Activated T-cell treated with anti-CD3 and anti-CD28 coated beads, Interleukin-2, amount 50 U/mL, for 24 hours (primary cell): Measurements from ENCODE around the gene CRISPLD2.
"Not testable (repeated sequence)": the region's sequence is repeated elsewhere in the genome, so short reads cannot be mapped to it uniquely, and the experiment has no call there.

Experiments used
- DNase-seq: peaks from one replicate; pipeline ENCODE4 v3.0.0-alpha.2; 2020
- H3K27ac Mint-ChIP-seq: 2 replicates; pipeline ENCODE4 v1.8.0; 2020; ENCODE audit warnings: mild to moderate bottlenecking, mixed read lengths
- H3K27me3 Mint-ChIP-seq: 2 replicates; pipeline ENCODE4 v1.8.0; 2020; ENCODE audit warnings: mixed read lengths
- H3K36me3 Mint-ChIP-seq: 2 replicates; pipeline ENCODE4 v1.8.0; 2020; ENCODE audit warnings: low read depth, mixed read lengths
- H3K4me1 Mint-ChIP-seq: 2 replicates; pipeline ENCODE4 v1.8.0; 2020; ENCODE audit warnings: low read depth, mixed read lengths
- H3K4me3 Mint-ChIP-seq: 2 replicates; pipeline ENCODE4 v1.8.0; 2020; ENCODE audit warnings: mild to moderate bottlenecking, moderate library complexity, mixed read lengths
- H3K9me3 Mint-ChIP-seq: 2 replicates; pipeline ENCODE4 v1.8.0; 2020; ENCODE audit warnings: mixed read lengths

CRISPLD2 gene

GRCh38 chr16:84847564-84848355 is 28.0 kb downstream of the CRISPLD2 start:
- Mint-ChIP-seq H3K4me1 (no peaks in the 10 kb centered on the region), H3K36me3 (no peaks in the 10 kb centered on the region), H3K27me3 (peaks cover 16% of the 10 kb centered on the region), H3K4me3 (no peak overlapping the region), H3K9me3 (no peaks in the 10 kb centered on the region), H3K27ac (no peak overlapping the region)
- DNase-seq: no peak

GRCh38 chr16:84848986-84849634 is 29.3 kb downstream of the CRISPLD2 start:
- H3K27me3 Mint-ChIP-seq: peaks cover 4% of the 10 kb centered on the region
- H3K9me3 Mint-ChIP-seq: no peaks in the 10 kb centered on the region

GRCh38 chr16:84849751-84850150 is 30.0 kb downstream of the CRISPLD2 start:
- Mint-ChIP-seq H3K9me3 (no peaks in the 10 kb centered on the region), H3K27me3 (peaks cover under 1% of the 10 kb centered on the region)

More at GRCh38 chr16:84848986-84849634, 29.3 kb downstream of the CRISPLD2 start:
- H3K36me3 Mint-ChIP-seq: no peaks in the 10 kb centered on the region
- no peak overlapping the region for H3K27ac Mint-ChIP-seq
- H3K4me1 Mint-ChIP-seq: no peaks in the 10 kb centered on the region
- no peak overlapping the region for H3K4me3 Mint-ChIP-seq
- DNase-seq: no peak

GRCh38 chr16:84850714-84851113 is 30.9 kb downstream of the CRISPLD2 start:
- H3K4me1 Mint-ChIP-seq: no peaks in the 10 kb centered on the region
- H3K27me3 Mint-ChIP-seq: peaks cover 2% of the 10 kb centered on the region
- DNase-seq: no peak
- no peak overlapping the region for H3K27ac Mint-ChIP-seq
- no peaks in the 10 kb centered on the region for H3K36me3 Mint-ChIP-seq
- no peak overlapping the region for H3K4me3 Mint-ChIP-seq
- H3K9me3 Mint-ChIP-seq: no peaks in the 10 kb centered on the region

More at GRCh38 chr16:84849751-84850150, 30.0 kb downstream of the CRISPLD2 start:
- no peak for DNase-seq
- no peaks in the 10 kb centered on the region for H3K4me1 Mint-ChIP-seq
- H3K27ac Mint-ChIP-seq: no peak overlapping the region
- H3K4me3 Mint-ChIP-seq: no peak overlapping the region
- no peaks in the 10 kb centered on the region for H3K36me3 Mint-ChIP-seq

- H3K4me3 Mint-ChIP-seq: no peak overlapping the region
- no peak overlapping the region for H3K27ac Mint-ChIP-seq
- no peaks in the 10 kb centered on the region for H3K9me3 Mint-ChIP-seq
- no peak for DNase-seq
- H3K36me3 Mint-ChIP-seq: no peaks in the 10 kb centered on the region
- no peaks in the 10 kb centered on the region for H3K4me1 Mint-ChIP-seq
- H3K27me3 Mint-ChIP-seq: peaks cover 2% of the 10 kb centered on the region
These were observed 31.7 kb downstream of the CRISPLD2 start for GRCh38 chr16:84851192-84852127.

- Mint-ChIP-seq H3K27ac (no peak overlapping the region), H3K9me3 (no peaks in the 10 kb centered on the region), H3K36me3 (no peaks in the 10 kb centered on the region), H3K4me1 (no peaks in the 10 kb centered on the region), H3K4me3 (no peak overlapping the region), H3K27me3 (peaks cover 2% of the 10 kb centered on the region)
- DNase-seq: no peak
These were observed 33.7 kb downstream of the CRISPLD2 start for GRCh38 chr16:84853534-84853933.

- Mint-ChIP-seq H3K27ac (no peak overlapping the region), H3K4me3 (no peak overlapping the region), H3K27me3 (peaks cover 2% of the 10 kb centered on the region), H3K36me3 (no peaks in the 10 kb centered on the region), H3K9me3 (peaks cover 1% of the 10 kb centered on the region), H3K4me1 (no peaks in the 10 kb centered on the region)
- DNase-seq: no peak
These were observed 35.0 kb downstream of the CRISPLD2 start for GRCh38 chr16:84854759-84855158.

- not testable (repeated sequence) for H3K4me3 Mint-ChIP-seq, H3K27ac Mint-ChIP-seq, H3K36me3 Mint-ChIP-seq, H3K4me1 Mint-ChIP-seq, DNase-seq, H3K27me3 Mint-ChIP-seq, H3K9me3 Mint-ChIP-seq
These were observed 35.8 kb downstream of the CRISPLD2 start for GRCh38 chr16:84855435-84856202.

GRCh38 chr16:84856203-84856581 is 36.4 kb downstream of the CRISPLD2 start:
- H3K4me1 Mint-ChIP-seq, H3K27me3 Mint-ChIP-seq, H3K27ac Mint-ChIP-seq, DNase-seq, H3K4me3 Mint-ChIP-seq, H3K36me3 Mint-ChIP-seq: not testable (repeated sequence)
- peaks cover 10% of the 10 kb centered on the region for H3K9me3 Mint-ChIP-seq

GRCh38 chr16:84856811-84857210 is 37.0 kb downstream of the CRISPLD2 start:
- not testable (repeated sequence) for H3K36me3 Mint-ChIP-seq, H3K27ac Mint-ChIP-seq, DNase-seq, H3K4me1 Mint-ChIP-seq, H3K4me3 Mint-ChIP-seq, H3K27me3 Mint-ChIP-seq
- H3K9me3 Mint-ChIP-seq: peaks cover 13% of the 10 kb centered on the region

- Mint-ChIP-seq H3K4me1 (no peaks in the 10 kb centered on the region), H3K27ac (no peak overlapping the region), H3K4me3 (no peak overlapping the region), H3K27me3 (peaks cover 5% of the 10 kb centered on the region), H3K9me3 (peaks cover 13% of the 10 kb centered on the region), H3K36me3 (no peaks in the 10 kb centered on the region)
- DNase-seq: no peak
These were observed 39.9 kb downstream of the CRISPLD2 start for GRCh38 chr16:84859681-84860080.

GRCh38 chr16:84860383-84860782 is 40.6 kb downstream of the CRISPLD2 start:
- peaks cover 13% of the 10 kb centered on the region for H3K9me3 Mint-ChIP-seq
- H3K36me3 Mint-ChIP-seq: no peaks in the 10 kb centered on the region
- no peak overlapping the region for H3K4me3 Mint-ChIP-seq
- no peak overlapping the region for H3K27ac Mint-ChIP-seq
- no peaks in the 10 kb centered on the region for H3K4me1 Mint-ChIP-seq
- DNase-seq: no peak
- peaks cover 3% of the 10 kb centered on the region for H3K27me3 Mint-ChIP-seq

- Mint-ChIP-seq H3K27ac (no peak overlapping the region), H3K4me1 (no peaks in the 10 kb centered on the region), H3K36me3 (no peaks in the 10 kb centered on the region), H3K4me3 (no peak overlapping the region), H3K27me3 (peaks cover 6% of the 10 kb centered on the region), H3K9me3 (peaks cover 13% of the 10 kb centered on the region)
- no peak for DNase-seq
These were observed 41.9 kb downstream of the CRISPLD2 start for GRCh38 chr16:84861671-84862070.
